Fibroblast of skin of abdomen (primary cell): ENCODE data around the gene IFNAR1.
"Not testable (repeated sequence)": the region's sequence is repeated elsewhere in the genome, so short reads cannot be mapped to it uniquely, and the experiment has no call there.

Experiments used
- DNase-seq: peaks from one replicate; pipeline ENCODE4 v3.0.0-alpha.2; 2013

The IFNAR1 gene

GRCh38 chr21:33378081-33378480, 53.3 kb downstream of the IFNAR1 start:
- no peak for DNase-seq

- peak; percentile 55 for DNase-seq
Observed at GRCh38 chr21:33379934-33380333, 55.2 kb downstream of the IFNAR1 start.

DNA sequence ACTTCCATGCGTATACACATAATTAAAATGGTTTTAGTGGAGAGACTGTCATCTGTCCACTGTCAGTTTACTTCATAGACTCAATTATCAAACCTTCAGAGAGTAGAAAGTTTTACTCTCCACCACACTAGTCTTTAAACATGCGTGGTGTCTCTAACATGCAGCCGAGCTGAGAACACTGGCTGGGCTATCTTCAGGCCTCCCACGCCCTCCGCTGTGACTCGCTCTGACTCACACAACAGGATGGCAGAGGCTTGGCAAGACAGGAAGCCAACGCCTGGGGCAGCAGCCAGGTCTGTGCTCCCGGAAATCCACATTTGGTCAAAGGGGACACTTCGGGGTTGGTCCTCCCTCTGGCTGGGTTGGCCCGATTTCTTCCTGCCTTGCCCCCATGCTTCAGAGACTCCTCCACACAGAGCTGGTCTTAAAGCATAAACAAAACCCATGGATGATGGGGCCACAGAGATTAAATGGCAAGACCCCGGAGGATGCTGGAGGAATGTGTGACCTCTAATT, 55.8 kb downstream of the IFNAR1 start:
- peak; percentile 92 for DNase-seq

- not testable (repeated sequence) for DNase-seq
Observed at GRCh38 chr21:33381381-33381780, 56.6 kb downstream of the IFNAR1 start.

DNA sequence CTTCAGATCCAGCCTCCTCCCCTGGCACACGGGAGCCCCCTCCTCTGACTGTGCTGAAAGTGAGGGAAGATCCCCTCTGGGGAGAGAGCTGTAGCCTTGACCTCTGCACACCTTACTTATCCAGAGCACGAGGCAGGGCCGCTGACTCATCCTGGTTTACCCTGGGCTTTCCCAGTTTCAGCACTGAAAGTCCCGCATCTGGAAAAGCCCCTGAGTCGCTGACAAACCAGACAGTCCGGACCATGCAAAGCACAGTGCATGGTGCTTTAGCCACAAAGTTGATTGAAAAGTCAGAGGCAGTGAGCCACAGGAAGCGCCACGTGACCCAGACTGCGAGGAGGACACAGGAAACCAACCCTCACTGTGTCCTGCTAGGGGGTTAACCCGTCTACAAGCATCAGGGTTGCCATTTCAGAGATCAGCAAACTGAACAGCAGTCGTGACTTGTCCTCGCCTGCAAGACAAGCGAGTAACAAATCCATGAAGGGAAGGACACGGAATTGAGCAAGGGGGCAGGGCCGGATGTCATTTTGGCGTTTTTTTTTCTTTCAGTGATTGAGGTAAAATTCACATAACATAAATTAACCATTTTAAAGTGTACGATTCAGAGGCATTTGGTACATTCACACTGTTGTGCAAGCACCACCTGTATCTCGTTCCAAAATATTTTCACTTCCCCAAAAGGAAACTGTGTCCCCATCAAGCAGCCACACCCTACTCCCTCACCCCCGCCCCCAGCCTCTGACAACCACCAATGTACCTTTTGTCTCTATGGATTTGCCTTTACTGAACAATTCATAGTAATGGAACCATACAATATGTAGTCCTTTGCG, 58.5 kb downstream of the IFNAR1 start:
- DNase-seq: peak; percentile 81

DNA sequence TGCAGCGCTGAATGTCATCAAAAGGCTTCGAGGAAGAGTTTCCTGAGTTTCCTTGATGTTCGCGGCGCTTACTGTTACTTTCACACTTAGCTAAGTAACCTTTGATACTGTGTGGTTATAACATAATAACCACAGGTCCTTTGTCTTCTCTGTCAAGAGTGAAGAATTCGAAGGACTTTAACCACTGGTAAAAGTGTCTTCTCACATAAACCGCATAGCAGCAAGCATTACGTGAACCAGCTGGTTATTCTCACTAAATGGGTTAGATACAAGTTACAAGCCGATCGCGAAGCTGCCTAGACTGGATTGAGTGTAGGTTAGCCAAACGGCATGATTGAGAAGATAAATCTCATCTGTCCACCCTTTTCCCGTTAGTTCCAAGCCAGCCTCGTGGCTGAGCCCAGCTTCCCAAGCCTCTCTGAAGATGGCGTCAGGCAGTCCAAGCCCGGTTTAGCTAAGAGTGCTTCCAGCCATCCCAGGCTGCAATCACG, 60.1 kb downstream of the IFNAR1 start:
- no peak for DNase-seq

- no peak for DNase-seq
Observed at GRCh38 chr21:33386222-33386784, 61.5 kb downstream of the IFNAR1 start.

GRCh38 chr21:33387294-33387693, 62.5 kb downstream of the IFNAR1 start:
- no peak for DNase-seq

DNA sequence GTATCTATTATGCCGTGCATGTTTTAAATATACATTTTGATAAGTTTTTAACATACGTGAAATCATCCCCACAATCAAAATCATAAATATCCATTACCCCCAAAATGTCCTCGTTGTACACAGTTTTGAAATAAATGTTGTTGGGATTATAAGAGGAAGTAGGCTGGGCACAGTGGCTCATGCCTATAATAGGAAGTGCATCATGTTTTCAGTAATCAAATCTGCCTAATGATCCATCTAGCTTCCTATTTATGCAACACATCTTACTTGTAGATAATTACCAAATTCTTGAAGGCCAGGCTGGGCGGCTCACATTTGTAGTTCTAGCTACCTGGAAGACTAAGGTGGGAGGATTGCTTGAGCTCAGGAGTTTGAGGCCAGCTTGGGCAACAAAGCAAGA, 63.4 kb downstream of the IFNAR1 start:
- DNase-seq: no peak

- no peak for DNase-seq
Observed at GRCh38 chr21:33390479-33390878, 65.7 kb downstream of the IFNAR1 start.

GRCh38 chr21:33391656-33392055, 66.9 kb downstream of the IFNAR1 start:
- no peak for DNase-seq

DNA sequence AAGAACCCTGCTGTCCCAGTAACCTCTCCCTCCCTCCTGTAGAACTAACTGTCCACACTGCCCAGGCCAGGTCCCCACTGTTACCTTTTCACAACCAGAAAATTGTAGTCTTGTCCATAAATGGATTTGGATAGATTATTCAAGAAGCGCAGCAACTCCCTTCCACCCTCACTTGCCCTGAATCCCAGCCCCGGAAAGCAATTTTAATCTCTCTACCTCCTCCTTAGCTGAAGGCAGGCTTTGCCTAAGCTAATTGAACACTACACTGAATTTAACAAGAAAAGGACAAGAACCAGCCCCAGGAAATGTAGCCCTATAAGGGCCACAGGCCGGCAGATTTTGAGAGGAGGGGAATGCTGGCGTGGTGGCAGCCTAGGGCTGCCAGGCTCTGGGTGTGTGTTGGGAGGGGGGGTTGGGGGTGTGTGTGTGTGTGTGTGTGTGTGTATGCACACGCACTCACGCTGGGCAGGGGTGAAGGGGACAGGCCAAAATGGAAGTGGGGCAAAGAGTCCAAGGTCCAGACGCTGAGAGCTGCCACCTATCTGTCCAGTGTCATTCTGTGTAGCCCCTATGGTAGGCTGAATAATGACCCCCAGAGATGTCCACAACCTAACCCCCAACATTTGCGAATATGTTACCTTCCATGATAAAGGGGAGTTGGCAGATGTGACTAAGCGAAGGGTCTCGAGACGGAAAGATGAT, 67.7 kb downstream of the IFNAR1 start:
- DNase-seq: no peak

GRCh38 chr21:33393348-33393747, 68.6 kb downstream of the IFNAR1 start:
- DNase-seq: no peak

GRCh38 chr21:33394260-33394659, 69.5 kb downstream of the IFNAR1 start:
- DNase-seq: no peak

- no peak for DNase-seq
Observed at GRCh38 chr21:33395891-33396331, 71.1 kb downstream of the IFNAR1 start.

GRCh38 chr21:33396436-33396835, 71.7 kb downstream of the IFNAR1 start:
- no peak for DNase-seq

- peak; percentile 76 for DNase-seq
Observed at GRCh38 chr21:33396951-33397350, 72.2 kb downstream of the IFNAR1 start.

GRCh38 chr21:33397717-33398116, 72.9 kb downstream of the IFNAR1 start:
- no peak for DNase-seq

DNA sequence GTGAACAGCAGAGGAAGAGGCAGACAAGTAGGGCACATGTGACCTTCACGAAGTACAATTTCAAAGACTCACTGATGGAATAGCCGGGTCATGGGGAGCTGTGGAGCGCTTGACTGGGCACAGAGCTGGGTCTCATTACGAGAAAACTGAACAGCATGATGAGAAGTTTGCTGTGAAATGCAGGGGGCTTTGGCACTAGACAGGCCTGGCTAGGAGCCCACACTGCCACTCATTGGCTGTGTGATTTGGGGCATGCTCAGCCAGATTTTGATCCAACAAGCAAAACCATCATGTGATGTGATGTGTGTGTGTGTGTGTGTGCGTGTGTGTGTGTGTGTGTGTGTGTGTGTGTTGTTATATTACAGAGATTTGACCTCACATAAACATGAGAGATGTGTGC, 73.6 kb downstream of the IFNAR1 start:
- no peak for DNase-seq

GRCh38 chr21:33401630-33401992, 76.8 kb downstream of the IFNAR1 start:
- DNase-seq: no peak

DNA sequence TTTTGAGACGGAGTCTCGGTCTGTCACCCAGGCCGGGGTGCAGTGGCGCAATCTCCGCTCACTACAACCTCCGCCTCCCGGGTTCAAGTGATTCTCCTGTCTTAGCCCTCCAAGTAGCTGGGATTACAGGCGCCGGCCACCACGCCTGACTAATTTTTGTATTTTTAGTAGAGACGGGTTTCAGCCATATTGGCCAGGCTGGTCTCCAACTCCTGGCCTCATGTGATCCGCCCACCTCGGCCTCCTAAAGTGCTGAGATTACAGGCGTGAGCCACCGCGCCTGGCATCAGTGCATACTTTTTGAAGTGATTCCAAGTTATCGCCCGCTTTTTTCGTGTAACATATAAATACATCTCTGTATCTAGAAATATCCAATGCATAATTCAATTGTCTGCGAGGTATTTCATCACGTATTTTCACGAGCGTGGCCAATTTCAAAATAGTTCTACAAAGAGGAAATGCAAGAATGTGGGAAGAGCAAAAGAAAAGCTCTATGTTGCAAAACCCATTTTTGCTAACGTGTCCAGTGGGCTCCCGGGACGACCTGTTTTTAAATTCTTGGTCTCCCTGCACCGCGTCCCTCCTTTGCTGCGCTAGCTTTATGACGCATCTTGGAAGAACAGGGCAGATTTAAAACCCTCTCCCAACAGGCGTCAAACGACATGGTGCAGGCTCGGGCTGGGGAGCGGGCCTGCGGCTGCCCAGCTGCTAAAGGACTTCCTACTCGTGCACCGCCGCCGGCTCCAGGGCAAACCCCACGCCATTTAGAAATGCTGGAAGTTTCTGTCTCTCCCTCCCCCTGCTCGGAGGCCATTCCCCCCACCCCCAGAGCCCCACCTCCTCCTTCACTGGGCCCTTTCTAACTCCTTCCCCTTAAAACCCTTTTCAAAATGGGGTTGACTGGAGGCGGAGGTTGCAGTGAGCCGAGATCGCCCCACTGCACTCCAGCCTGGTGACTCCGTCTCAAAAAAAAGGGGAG, 77.5 kb downstream of the IFNAR1 start:
- peak; percentile 78 for DNase-seq
